SU-DHL-6 (cell line): Measurements from ENCODE around the gene TCF7L1.

ENCODE experiments used
- H2AFZ ChIP-seq: fragments of 200-600 bp; sonication (generic); 2 replicates; pipeline ENCODE4 v1.6.1; 2014; ENCODE audit warnings: low read depth, mild to moderate bottlenecking, moderate library complexity, mixed read lengths, antibody characterized with exemption, low read length; ENCODE audit not compliant: severe bottlenecking
- H3F3A ChIP-seq: fragments of 200-600 bp; shearing (Covaris generic); 2 replicates; pipeline ENCODE4 v1.6.0; 2016; ENCODE audit warnings: antibody characterized with exemption, mild to moderate bottlenecking; ENCODE audit not compliant: insufficient read depth
- H3K27ac ChIP-seq: fragments of 200-600 bp; sonication (generic); 2 replicates; pipeline ENCODE4 v1.5.1; 2016; ENCODE audit warnings: low read depth, mild to moderate bottlenecking, low read length, moderate library complexity, mixed read lengths
- H3K27me3 ChIP-seq: fragments of 200-600 bp; sonication (generic), shearing (Covaris generic); 2 replicates; pipeline ENCODE4 v1.6.0; 2014; ENCODE audit warnings: mild to moderate bottlenecking, low read length
- H3K36me3 ChIP-seq: fragments of 200-600 bp; sonication (generic); 2 replicates; pipeline ENCODE4 v1.6.1; 2014; ENCODE audit warnings: mild to moderate bottlenecking, low read length, mixed read lengths
- H3K4me2 ChIP-seq: fragments of 300-600, 200-600 bp; shearing (Covaris generic), sonication (generic); 2 replicates; pipeline ENCODE4 v1.6.0; 2014; ENCODE audit warnings: low read length, low read depth, mild to moderate bottlenecking; ENCODE audit not compliant: poor library complexity, severe bottlenecking
- H3K4me3 ChIP-seq: fragments of 200-600 bp; sonication (generic); 2 replicates; pipeline ENCODE4 v1.5.1; 2014; ENCODE audit warnings: antibody characterized with exemption, low read length, mild to moderate bottlenecking, mixed read lengths; ENCODE audit not compliant: insufficient read depth, poor library complexity, severe bottlenecking
- H3K79me2 ChIP-seq: fragments of 200-600 bp; sonication (generic); 2 replicates; pipeline ENCODE4 v1.6.1; 2014; ENCODE audit warnings: mild to moderate bottlenecking, low read length, moderate library complexity; ENCODE audit not compliant: insufficient read depth
- H3K9ac ChIP-seq: fragments of 200-600 bp; sonication (generic); 2 replicates; pipeline ENCODE4 v1.7.0; 2014; ENCODE audit warnings: mild to moderate bottlenecking, low read length
- H3K9me2 ChIP-seq: fragments of 200-600 bp; sonication (generic); replicated peaks from 2 replicates; pipeline ENCODE4 v1.6.1; 2014; ENCODE audit warnings: low read length; ENCODE audit not compliant: insufficient read depth
- H3K9me3 ChIP-seq: fragments of 200-600 bp; sonication (generic); 2 replicates; pipeline ENCODE4 v1.6.1; 2014; ENCODE audit warnings: low read length, mixed read lengths; ENCODE audit not compliant: insufficient read depth
- H4K20me1 ChIP-seq: fragments of 200-600 bp; sonication (generic); 2 replicates; pipeline ENCODE4 v1.6.1; 2014; ENCODE audit warnings: low read depth, mild to moderate bottlenecking, antibody characterized with exemption, low read length, moderate library complexity, mixed read lengths
- CTCF ChIP-seq: fragments of 200-600 bp; sonication (generic); IDR thresholded peaks from one replicate; pipeline ENCODE4 v1.5.1; 2017; ENCODE audit warnings: antibody characterized with exemption, mild to moderate bottlenecking, low read length, moderate library complexity; ENCODE audit not compliant: insufficient read depth, poor library complexity, severe bottlenecking
- EZH2phosphoT487 ChIP-seq: fragments of 200-600 bp; sonication (generic), shearing (Covaris generic); conservative IDR thresholded peaks from 2 replicates; pipeline ENCODE4 v1.6.1; 2018; ENCODE audit warnings: mild to moderate bottlenecking, antibody characterized with exemption, low read length, moderate library complexity, mixed read lengths

The TCF7L1 gene

GRCh38 chr2:85255813-85256594 lies 122.8 kb downstream of the TCF7L1 start:
- H3F3A ChIP-seq = no peaks in the 10 kb centered on the region
- no peaks in the 10 kb centered on the region for H3K9me2 ChIP-seq
- no peaks in the 10 kb centered on the region for H3K79me2 ChIP-seq
- H2AFZ ChIP-seq = no peak overlapping the region
- no peaks in the 10 kb centered on the region for H3K27me3 ChIP-seq
- H3K27ac ChIP-seq = no peak overlapping the region
- H3K36me3 ChIP-seq = no peaks in the 10 kb centered on the region
- H4K20me1 ChIP-seq = no peaks in the 10 kb centered on the region
- H3K4me2 ChIP-seq = no peak overlapping the region
- H3K9me3 ChIP-seq = no peaks in the 10 kb centered on the region
- H3K9ac ChIP-seq = no peak overlapping the region
- TF ChIP-seq CTCF (no peak), EZH2phosphoT487 (no peak)
- H3K4me3 ChIP-seq = no peak overlapping the region

DNA sequence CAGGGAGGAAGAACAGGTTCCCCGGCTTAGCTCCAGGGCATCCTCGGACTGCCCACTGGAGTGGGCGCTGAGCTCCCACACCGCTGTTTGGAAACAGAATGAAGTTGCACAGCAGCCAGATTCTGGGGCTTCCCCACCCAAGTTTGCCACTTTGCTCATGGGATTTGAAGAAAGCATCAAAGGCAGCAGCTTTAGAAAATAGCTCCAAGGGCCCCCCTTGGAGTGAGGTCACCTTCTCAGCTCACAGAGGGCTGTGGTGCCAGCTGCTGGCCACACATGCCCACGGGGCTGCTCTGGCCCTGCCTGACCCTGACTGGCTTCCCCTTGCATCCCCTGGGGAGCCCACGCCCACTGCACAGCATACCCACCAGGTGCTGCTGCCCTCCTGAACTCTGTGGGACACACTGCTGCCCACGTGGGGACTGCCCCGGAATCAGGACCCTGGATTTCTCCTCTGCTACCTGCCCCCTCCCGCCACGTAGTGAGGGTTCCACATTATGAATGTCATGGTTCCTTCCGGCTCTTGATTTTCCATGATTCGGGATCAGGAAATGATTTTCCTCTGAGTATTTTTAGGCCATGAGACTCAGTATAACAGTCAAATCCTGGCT lies 124.3 kb downstream of the TCF7L1 start:
- TF ChIP-seq CTCF = no peak
- no peak for TF ChIP-seq EZH2phosphoT487
- no peaks in the 10 kb centered on the region for H3K36me3 ChIP-seq
- no peak overlapping the region for H2AFZ ChIP-seq
- no peaks in the 10 kb centered on the region for H3K79me2 ChIP-seq
- no peak overlapping the region for H3K9ac ChIP-seq
- H3F3A ChIP-seq = no peaks in the 10 kb centered on the region
- H3K27ac ChIP-seq = no peak overlapping the region
- H3K9me3 ChIP-seq = no peaks in the 10 kb centered on the region
- H3K4me2 ChIP-seq = no peak overlapping the region
- no peaks in the 10 kb centered on the region for H3K27me3 ChIP-seq
- H3K4me3 ChIP-seq = no peak overlapping the region
- no peaks in the 10 kb centered on the region for H3K9me2 ChIP-seq
- no peaks in the 10 kb centered on the region for H4K20me1 ChIP-seq

- no peak overlapping the region for H3K9ac ChIP-seq
- TF ChIP-seq CTCF (no peak), EZH2phosphoT487 (no peak)
- no peaks in the 10 kb centered on the region for H3K9me3 ChIP-seq
- H4K20me1 ChIP-seq = no peaks in the 10 kb centered on the region
- H3K27ac ChIP-seq = no peak overlapping the region
- no peak overlapping the region for H3K4me2 ChIP-seq
- no peaks in the 10 kb centered on the region for H3K27me3 ChIP-seq
- H3F3A ChIP-seq = no peaks in the 10 kb centered on the region
- no peaks in the 10 kb centered on the region for H3K36me3 ChIP-seq
- no peaks in the 10 kb centered on the region for H3K79me2 ChIP-seq
- no peak overlapping the region for H2AFZ ChIP-seq
- H3K4me3 ChIP-seq = no peak overlapping the region
- no peaks in the 10 kb centered on the region for H3K9me2 ChIP-seq
Measured at GRCh38 chr2:85257970-85258605, 124.9 kb downstream of the TCF7L1 start.
